Body of pancreas (tissue), 4 donors: Measurements from ENCODE around the gene PDE4D. TPM values are rescaled to one million over a fixed set of nuclear protein-coding genes. Genes with fewer than 3 reads are reported as not detected.

Source experiments
- ATAC-seq: fragments of 150-250 bp; one replicate; pipeline ENCODE4 v1.9.1; 2016
- DNase-seq, 4 donors: peaks; one replicate each; pipeline ENCODE4 v3.0.0-alpha.2; 2019
- H3K27ac ChIP-seq, 4 donors: fragments of 200-600 bp; sonication (generic); 1 replicate in 3 of 4; 2 replicates in 1 of 4; pipeline versions ENCODE4 v1.5.1 to v1.6.1; 2016 to 2019; ENCODE audit warnings: mild to moderate bottlenecking in 1 of 4, mixed read lengths in 1 of 4, moderate library complexity in 1 of 4
- H3K27me3 ChIP-seq, 2 donors: fragments of 200-600 bp; sonication (generic); one replicate each; pipeline ENCODE4 v1.6.0; 2016; ENCODE audit warnings: mild to moderate bottlenecking in 1 of 2
- H3K36me3 ChIP-seq, 2 donors: fragments of 200-600 bp; sonication (generic); replicated peaks in 1 of 2; 2 replicates each; pipeline ENCODE4 v1.5.1; 2016; ENCODE audit warnings: low read depth in 2 of 2; ENCODE audit not compliant: insufficient read depth in 1 of 2
- H3K4me1 ChIP-seq: fragments of 200-600 bp; sonication (generic); one replicate; pipeline ENCODE4 v1.6.0; 2016
- H3K4me3 ChIP-seq, 2 donors: fragments of 200-600 bp; sonication (generic); 1 replicate in 1 of 2; 2 replicates in 1 of 2; pipeline ENCODE4 v1.5.1; 2016 to 2019
- H3K9me3 ChIP-seq, 3 donors: fragments of 200-600 bp; sonication (generic); 1 replicate in 2 of 3; 2 replicates in 1 of 3; pipeline ENCODE4 v1.5.1; 2016
- POLR2A ChIP-seq, 3 donors: fragments of 450-650 bp; IDR thresholded peaks; one replicate each; pipeline ENCODE4 v1.6.1; 2016; ENCODE audit warnings: antibody characterized with exemption in 3 of 3, mild to moderate bottlenecking in 2 of 3
- WGBS, 2 donors: methylation state at CpG; one replicate each; pipeline ENCODE4 v1.1.5; 2017; 5-methylcytosine and 5-hydroxymethylcytosine counted together
- intact Hi-C: fragments of 100-400 bp; cut with DNase I; formaldehyde crosslinking; loops from one replicate; pipeline ENCODE4 v1.15.1; 2023
- total RNA-seq, 2 donors: library from RNA; depleted of rRNA; stranded (reverse); fragments of >200 nt; gene quantifications; one replicate each; pipeline ENCODE4 v1.1.0, GENCODE V29; 2016
- TF ChIP-seq, protein P1 (sequence below), 7 experiments: fragments of 450-650 bp in 4 of 7; fragments of 200-600 bp in 3 of 7; sonication (generic) in 3 of 7; IDR thresholded peaks; one replicate each; pipeline ENCODE4 v1.5.1; 2016 to 2019; ENCODE audit warnings: antibody characterized with exemption in 7 of 7

Gene PDE4D
- total RNA-seq, 2 donors from 2014 or later: 8.6 to 9.2 TPM

DNA sequence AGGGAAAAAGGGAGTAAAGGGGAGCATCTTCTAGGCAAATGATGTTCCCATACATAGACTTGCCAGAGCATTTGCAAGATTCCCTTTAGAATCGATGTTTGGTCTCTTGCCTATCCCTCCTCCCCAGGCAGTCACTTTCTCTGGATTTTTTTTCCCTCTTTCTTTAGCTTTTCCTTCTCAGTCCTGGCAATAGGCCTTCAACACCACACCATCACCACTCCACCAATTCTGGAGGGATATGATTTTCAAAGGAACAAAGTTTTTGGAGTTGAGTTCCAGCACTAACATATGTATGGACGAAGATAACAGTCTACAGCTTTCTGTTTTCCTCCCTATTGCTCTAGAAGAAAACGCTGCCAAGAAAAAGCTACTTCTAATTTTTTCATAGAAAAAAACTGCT, 377.4 kb downstream of the PDE4D start:
- no peaks in the 10 kb centered on the region for H3K9me3 ChIP-seq
- WGBS, 2 donors: 84 to 90% methylated on average over 3 of the region's 3 CpGs
- DNase-seq (no peak), ATAC-seq (no peak)
- H3K4me3 ChIP-seq: no peak overlapping the region
- H3K4me1 ChIP-seq: no peaks in the 10 kb centered on the region
- no peak for TF ChIP-seq POLR2A (IDR thresholded peaks at IDR 0.05)
- TF ChIP-seq, protein P1, sequence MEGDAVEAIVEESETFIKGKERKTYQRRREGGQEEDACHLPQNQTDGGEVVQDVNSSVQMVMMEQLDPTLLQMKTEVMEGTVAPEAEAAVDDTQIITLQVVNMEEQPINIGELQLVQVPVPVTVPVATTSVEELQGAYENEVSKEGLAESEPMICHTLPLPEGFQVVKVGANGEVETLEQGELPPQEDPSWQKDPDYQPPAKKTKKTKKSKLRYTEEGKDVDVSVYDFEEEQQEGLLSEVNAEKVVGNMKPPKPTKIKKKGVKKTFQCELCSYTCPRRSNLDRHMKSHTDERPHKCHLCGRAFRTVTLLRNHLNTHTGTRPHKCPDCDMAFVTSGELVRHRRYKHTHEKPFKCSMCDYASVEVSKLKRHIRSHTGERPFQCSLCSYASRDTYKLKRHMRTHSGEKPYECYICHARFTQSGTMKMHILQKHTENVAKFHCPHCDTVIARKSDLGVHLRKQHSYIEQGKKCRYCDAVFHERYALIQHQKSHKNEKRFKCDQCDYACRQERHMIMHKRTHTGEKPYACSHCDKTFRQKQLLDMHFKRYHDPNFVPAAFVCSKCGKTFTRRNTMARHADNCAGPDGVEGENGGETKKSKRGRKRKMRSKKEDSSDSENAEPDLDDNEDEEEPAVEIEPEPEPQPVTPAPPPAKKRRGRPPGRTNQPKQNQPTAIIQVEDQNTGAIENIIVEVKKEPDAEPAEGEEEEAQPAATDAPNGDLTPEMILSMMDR (IDR thresholded peaks at IDR 0.05): no peak
- no peaks in the 10 kb centered on the region for H3K27me3 ChIP-seq
- H3K27ac ChIP-seq: no peak overlapping the region
- intact Hi-C loops: no loop called here
- H3K36me3 ChIP-seq: no peaks in the 10 kb centered on the region

DNA sequence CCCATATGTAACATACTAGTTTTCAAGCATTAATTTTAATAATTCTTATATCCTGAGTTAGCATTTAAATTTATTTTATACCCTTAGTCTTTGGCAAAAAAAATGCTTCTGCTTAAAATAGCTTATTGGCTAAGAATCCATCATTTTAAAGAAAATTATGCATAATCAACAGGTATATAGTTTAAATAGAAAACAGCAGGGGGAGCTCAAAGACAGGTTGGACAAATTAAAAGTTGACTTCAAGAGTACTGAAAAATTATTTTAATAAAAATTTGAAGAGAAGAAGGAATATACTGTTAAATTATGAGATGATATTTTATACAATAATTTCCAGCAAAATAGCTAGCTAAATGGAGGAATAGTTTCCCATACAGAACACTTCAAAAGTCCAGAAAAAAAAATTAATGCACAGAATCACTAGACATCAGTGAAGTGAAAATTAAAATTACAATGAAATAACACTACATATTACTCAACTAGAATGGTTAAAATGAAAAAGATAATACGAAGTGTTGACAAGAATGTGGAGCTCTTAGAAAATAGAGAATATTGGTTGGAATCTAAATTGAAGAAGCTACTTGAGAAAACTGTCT, 387.1 kb downstream of the PDE4D start:
- ATAC-seq: no peak
- WGBS, 2 donors: 16 to 28% methylated on average over 1 of the region's 1 CpG
- Histone ChIP-seq H3K27me3 (no peaks in the 10 kb centered on the region), H3K36me3 (no peaks in the 10 kb centered on the region), H3K9me3 (no peaks in the 10 kb centered on the region), H3K4me3 (no peak overlapping the region), H3K27ac (no peak overlapping the region), H3K4me1 (no peaks in the 10 kb centered on the region)
- no peak for DNase-seq
- TF ChIP-seq, protein P1 (IDR thresholded peaks at IDR 0.05): peak; percentile 17 to 79 (median 71)
- TF ChIP-seq POLR2A (IDR thresholded peaks at IDR 0.05): no peak
- intact Hi-C loops: loop anchor here (10.0 kb wide), 1 partner anchor 288 kb away; no protein-coding TSS in a partner anchor

DNA sequence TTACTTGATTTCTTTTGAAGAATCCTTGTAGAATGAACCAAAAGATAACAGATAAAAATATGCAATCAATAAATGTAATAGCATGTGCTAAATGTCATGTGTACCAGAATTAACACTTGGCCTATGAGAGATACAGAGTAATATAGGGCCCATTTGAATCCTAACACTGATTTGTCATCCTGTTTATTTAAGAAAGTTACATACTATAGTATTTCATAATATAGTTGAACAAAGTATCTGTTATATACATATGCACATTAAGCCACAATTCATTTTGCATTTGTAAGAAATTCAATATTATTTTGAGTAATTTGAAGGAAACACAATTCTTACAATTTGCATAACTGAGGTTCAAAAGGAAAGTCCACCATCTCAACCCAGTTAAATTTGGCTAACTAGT, 389.5 kb downstream of the PDE4D start:
- Histone ChIP-seq H3K36me3 (no peaks in the 10 kb centered on the region), H3K4me1 (no peaks in the 10 kb centered on the region), H3K27me3 (no peaks in the 10 kb centered on the region), H3K27ac (no peak overlapping the region), H3K4me3 (no peak overlapping the region), H3K9me3 (no peaks in the 10 kb centered on the region)
- no peak for ATAC-seq
- intact Hi-C loops: loop anchor here (5.0 to 10.0 kb wide), 2 partner anchors 168 to 291 kb away; no protein-coding TSS in a partner anchor
- no peak for DNase-seq
- no peak for TF ChIP-seq POLR2A (IDR thresholded peaks at IDR 0.05)
- TF ChIP-seq, protein P1 (IDR thresholded peaks at IDR 0.05): no peak

DNA sequence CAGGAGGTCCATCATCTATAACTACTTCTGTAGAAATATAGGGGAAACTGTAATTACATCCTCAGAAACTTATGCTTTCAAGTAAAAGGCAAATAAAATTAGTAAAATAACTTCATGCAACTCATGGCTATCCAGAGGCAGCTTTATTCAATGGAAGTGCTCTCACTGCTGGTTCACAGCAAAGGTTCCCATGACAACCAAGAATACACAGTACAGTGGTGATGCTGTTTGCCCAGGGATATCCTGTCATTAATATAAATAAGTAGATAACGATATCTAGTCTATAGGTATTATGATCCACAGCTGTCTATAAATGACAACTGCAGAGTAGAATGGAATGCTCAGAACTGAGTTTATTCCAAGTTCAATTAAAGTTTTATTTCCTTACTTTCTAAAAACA, 390.3 kb downstream of the PDE4D start:
- no peak for DNase-seq

More for the DNA sequence above, 390.3 kb downstream of the PDE4D start:
- no peaks in the 10 kb centered on the region for H3K4me1 ChIP-seq
- H3K27ac ChIP-seq: no peak overlapping the region
- TF ChIP-seq, protein P1 (IDR thresholded peaks at IDR 0.05): no peak
- TF ChIP-seq POLR2A (IDR thresholded peaks at IDR 0.05): no peak
- H3K4me3 ChIP-seq: no peak overlapping the region
- intact Hi-C loops: loop anchor here (5.0 to 10.0 kb wide), 2 partner anchors 169 to 292 kb away; no protein-coding TSS in a partner anchor
- no peak for ATAC-seq
- no peaks in the 10 kb centered on the region for H3K9me3 ChIP-seq
- no peaks in the 10 kb centered on the region for H3K27me3 ChIP-seq
- H3K36me3 ChIP-seq: no peaks in the 10 kb centered on the region
- 56 to 77% methylated on average over 1 of the region's 1 CpG for WGBS, 2 donors
